ENCODE measurements around the gene GBF1.

The GBF1 gene

DNA sequence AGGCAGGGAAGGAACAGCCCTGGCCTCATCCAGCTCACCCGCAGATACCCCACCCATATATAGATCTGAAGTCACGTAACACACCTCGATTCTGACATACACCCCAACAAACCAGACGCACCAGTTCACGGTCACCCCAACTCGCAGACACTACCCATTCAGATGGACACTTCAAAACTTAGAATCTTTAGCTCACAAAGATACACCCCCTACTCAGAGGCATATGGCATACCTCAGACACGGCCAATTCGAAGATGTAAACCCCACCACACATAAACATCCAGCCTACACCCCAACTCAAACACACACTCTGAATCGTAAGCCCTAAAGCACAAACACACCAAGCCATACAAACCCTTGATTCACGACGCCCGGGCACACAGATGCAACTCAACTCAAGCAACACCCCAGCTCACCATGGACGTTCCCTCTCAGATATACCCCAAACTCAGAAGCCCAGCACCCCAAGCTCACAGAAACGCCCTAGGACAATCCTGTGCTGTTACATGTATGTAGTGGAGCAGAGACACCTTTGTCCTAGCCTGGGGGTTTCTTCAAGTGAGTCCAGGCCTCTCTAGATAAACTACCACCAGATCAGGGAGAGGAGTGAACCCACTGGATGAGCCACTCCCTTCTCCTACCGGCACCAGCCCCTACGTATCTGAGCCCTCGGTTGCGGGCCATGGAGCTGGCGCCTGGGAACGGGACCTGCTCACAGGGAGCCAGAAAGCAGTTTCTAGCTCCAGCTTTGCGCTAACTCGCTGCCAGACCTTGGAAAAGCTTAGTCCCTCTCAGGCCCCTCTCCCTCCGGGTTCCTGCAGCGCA, 164.5 kb downstream of the GBF1 start:
- no peak for DNase-seq (ENCODE audit: low read depth)

GRCh38 chr10:102410429-102411073, 165.2 kb downstream of the GBF1 start:
- peak; percentile 45 for DNase-seq (ENCODE audit: low read depth)

DNA sequence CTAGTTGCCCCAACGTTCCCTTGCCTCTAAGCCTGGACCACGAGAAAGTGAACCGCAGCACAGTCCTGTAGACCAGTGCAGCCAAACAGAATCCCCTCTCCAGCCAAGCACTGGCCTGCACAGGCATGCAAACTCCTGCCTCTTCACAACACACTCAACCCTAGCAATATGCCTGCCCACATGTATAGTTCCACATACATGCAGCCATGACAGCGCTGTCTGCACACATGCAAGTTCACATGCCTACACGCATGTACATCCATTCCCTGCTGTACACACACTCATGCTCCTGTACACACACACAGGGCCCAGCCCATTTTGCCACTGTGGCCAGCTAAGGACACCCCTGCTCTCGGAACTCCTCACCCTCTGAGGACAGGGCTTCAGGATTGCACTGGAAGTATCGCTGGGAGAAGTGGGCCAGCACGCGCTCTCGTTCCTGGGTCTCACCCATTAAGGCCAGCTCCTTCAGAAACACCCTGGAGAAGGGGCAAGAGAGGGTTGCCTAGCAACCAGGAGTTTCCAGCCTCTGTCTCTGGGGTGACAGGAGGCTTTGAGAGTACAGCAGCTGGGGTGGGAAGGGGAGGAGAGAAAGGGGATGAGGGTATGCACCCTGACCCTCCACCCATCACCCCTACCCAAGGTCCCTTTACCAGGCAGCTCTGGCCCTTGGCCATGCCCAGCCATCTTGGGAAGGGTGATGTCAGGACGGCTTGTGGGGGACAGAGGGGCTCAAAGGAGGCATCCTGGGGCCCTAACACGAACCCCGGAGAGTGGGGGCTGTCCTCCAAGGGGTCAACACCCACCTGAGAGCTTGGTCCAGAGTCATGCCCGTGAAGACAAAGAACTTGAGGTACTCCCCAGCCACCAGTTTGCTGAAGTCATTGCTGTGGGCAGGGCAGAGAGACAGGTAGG, 166.3 kb downstream of the GBF1 start:
- DNase-seq (ENCODE audit: low read depth) = no peak

- no peak for DNase-seq (ENCODE audit: low read depth)
Measured at GRCh38 chr10:102412293-102412692, 167.0 kb downstream of the GBF1 start.

- no peak for DNase-seq (ENCODE audit: low read depth)
Measured at GRCh38 chr10:102413053-102413705, 167.8 kb downstream of the GBF1 start.

- DNase-seq (ENCODE audit: low read depth) = no peak
Measured at GRCh38 chr10:102413806-102414561, 168.7 kb downstream of the GBF1 start.

DNA sequence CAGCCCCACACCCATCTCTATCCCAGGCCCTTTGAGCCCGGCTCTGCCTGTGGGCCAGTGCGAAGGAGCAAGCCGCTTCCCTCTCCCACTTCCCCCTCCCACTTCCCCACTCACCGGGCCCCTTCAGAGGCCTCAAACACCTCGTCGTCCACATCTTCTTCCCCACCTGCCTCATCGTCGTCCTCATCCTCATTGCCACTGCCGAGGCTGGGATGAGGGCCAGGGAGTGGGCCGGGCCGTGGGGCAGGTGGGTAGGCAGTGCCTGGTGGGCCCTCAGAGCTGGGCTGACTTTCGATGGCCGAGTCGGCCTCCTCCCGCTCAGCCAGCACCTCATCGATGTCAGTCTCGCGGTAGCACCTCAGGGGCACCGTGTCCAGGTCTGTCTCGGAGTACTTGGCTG, 169.4 kb downstream of the GBF1 start:
- no peak for DNase-seq (ENCODE audit: low read depth)

GRCh38 chr10:102416283-102416682, 171.0 kb downstream of the GBF1 start:
- no peak for DNase-seq (ENCODE audit: low read depth)

DNA sequence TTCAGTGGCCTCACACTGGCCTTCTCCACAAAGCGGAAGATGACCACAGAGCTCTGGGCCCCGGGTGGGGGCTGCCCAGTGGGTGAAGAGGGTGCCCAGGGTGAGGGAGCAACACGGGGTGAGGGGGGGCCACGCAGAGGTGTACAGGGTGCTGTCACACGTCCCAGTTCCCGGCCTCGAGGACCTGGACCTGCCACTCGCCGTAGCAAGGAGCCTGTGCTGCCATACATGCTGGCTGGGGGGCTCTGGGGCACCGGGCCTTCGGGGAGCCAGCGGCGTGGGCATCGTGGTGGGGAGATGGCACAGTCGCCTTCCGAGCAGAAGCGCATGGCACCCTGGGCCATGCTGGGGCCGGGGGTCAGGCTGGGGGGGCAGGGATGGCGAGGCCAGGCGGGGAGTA, 171.4 kb downstream of the GBF1 start:
- no peak for DNase-seq (ENCODE audit: low read depth)

DNA sequence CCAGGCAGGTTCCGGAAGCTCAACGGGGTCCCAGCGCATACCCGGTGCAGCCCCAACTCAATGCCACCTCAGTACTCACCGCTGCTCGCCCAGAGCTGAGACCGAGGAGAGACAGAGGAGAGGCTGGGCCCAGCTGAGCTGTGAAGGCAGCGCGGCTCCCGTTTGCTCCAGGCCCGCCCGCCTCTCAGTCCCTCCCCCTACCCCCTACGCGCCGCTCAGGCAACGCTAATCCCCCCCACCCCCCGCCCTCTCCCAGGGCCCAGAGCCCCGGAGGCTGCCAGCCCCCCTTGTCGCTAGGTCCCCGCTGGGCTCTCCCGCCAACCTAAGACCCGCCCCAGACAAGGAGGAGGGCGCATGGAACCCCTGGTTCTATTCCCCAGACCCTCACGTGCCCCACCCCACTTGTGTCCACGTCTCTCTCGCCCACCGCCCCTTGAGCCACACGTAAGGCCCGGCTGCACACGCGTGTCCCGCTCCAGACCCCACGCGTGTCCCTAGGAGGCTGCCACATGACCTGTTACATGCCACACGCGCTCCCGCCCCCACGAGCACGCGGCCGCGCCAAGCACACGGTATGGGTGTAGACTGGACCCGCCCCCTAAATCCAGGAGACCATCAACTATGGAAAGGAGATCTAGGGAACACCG, 173.4 kb downstream of the GBF1 start, which contains the start of gene PSD:
PSD (minus strand) TSS at position 164 of the 647 bp plus-strand sequence. CDS start 1,747 bp downstream, outside the sequence.
- DNase-seq (ENCODE audit: low read depth) = no peak

DNA sequence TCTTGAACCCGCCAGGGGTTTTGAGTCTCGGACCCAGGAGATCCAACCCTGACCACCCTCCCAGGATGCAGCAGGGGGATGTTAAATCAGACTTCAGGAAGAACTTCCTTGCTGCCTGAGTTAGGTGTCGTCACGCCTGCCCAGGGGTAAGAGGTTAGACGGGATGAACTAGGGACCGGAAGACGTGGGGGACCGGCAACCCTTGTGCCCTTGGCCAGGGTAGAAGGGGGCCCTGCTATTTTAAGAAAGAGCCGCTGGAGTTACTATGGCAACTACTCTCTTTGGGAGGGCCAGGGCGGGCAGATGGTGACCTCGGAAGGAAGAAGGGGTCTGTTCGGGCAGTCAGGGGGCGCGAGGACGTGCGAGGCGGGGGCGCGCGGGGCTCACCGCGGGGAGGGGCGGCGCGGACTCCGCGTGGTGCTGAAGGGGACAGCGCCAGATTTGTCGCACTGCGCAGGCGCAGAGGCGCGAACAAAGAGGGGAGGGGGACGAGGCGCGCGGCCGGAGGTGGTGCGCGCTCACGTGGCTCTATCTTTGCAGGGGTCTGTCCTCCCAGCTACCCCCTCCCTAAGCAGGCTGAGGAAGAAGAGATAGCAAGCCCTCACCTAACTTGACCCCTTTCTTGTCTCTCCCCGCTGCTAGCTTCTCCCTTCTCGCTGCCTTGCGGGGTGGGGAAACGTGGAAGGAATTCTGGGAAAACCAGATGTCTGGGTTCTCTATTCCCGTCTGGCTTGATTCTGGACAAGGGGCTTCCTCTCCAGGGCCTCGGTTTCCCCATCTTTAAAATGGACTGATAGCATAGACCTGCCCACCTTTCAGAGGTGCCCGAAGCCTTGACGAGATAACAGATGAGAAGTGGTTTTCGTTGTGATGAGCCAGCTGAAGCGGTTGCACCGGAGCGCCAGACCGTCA, 174.2 kb downstream of the GBF1 start:
- DNase-seq (ENCODE audit: low read depth) = peak; percentile 54

- DNase-seq (ENCODE audit: low read depth) = no peak
Measured at GRCh38 chr10:102420181-102420713, 174.9 kb downstream of the GBF1 start.

DNA sequence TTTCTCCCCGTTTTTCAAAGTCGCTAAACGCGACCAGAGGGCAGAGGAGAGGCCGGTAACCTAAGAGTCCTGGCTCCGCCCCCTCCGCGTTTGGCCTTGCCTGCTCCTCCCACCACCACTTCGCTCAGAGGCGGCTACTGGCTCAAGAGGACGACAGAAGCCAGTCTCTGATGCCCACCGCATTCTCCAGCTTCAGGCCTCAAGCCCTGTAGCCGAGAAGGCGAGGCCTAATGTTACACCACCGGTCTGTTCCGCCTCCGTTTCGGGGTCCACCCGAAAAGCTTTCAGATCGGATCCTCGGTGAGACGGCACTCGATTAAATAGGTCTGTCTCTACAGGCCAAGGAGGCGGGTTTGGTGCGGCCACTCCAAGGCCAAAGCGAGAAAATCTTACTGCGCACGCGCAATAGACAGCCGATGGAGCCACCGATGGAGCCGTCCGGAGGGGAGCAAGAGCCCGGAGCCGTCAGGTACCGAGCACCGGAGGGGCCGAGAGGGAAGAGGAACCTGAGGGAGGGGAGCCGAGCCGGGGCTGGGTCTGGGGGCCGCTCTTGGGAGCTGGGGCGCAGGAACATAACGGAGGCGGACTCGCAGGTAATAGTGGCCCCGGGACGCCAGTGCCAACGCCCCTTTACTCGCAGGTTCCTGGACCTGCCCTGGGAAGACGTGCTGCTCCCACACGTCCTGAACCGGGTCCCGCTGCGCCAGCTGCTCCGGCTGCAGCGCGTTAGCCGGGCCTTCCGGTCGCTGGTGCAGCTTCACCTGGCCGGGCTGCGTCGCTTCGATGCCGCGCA, 175.6 kb downstream of the GBF1 start, which contains the start of gene FBXL15:
FBXL15 (plus strand) TSS at position 123 of the 793 bp plus-strand sequence; CDS start at position 417, 294 bp downstream.
- DNase-seq (ENCODE audit: low read depth) = peak; percentile 89

GRCh38 chr10:102421507-102421756, 176.1 kb downstream of the GBF1 start:
- DNase-seq (ENCODE audit: low read depth) = no peak

GRCh38 chr10:102421757-102422512, 176.6 kb downstream of the GBF1 start:
- DNase-seq (ENCODE audit: low read depth) = no peak

- no peak for DNase-seq (ENCODE audit: low read depth)
Measured at GRCh38 chr10:102422545-102423129, 177.3 kb downstream of the GBF1 start.

DNA sequence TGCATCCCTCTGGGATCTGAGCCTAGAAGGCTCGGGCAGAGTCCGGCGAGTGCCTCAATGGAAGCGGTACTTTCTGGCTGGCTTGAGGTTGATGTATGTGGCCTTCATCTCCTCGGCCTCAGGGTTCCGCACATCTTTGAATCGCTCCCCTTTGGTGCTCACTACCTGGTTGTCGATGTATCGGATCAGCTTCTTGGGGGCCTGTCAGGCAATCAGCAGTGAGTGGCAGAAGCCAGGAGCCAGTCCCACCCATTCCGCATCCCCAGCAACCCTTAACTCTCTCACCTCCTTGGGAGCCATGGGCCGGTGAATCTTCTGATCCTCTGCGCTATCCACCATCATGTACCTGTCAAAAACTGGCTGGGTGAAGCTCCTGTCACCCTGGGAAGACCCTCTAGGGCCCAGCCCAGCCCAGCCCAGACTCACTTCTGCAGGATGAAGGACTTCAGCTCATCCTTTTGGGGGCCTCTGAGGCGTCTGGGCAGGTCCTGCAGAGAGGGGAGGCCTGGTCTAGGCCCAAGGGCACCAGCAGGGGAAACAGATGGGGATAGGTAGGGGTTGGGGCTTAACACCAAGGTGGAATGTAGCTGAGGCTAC, 178.1 kb downstream of the GBF1 start:
- no peak for DNase-seq (ENCODE audit: low read depth)
